Fibroblast of upper back skin (primary cell): ENCODE data around the gene RAC2.

Experiments used
- DNase-seq: peaks from one replicate; pipeline ENCODE4 v3.0.0-alpha.2; 2013

The RAC2 gene

GRCh38 chr22:37215890-37216289 lies 28.2 kb downstream of the RAC2 start:
- DNase-seq, result no peak

- no peak for DNase-seq
Observed at GRCh38 chr22:37214731-37215030, 29.4 kb downstream of the RAC2 start.

- DNase-seq, result no peak
Observed at GRCh38 chr22:37213941-37214730, 29.9 kb downstream of the RAC2 start.

- DNase-seq, result no peak
Observed at GRCh38 chr22:37213218-37213855, 30.7 kb downstream of the RAC2 start.

GRCh38 chr22:37212174-37212906 lies 31.7 kb downstream of the RAC2 start, which contains the start of gene SSTR3:
Gene SSTR3, minus strand, starts transcription at chr22:37212477. Its CDS starts 4,674 bp downstream, at chr22:37207803.
- DNase-seq, result no peak

GRCh38 chr22:37211866-37212173 lies 32.2 kb downstream of the RAC2 start:
- no peak for DNase-seq

- no peak for DNase-seq
Observed at GRCh38 chr22:37211075-37211865, 32.8 kb downstream of the RAC2 start.

GRCh38 chr22:37210041-37210803 lies 33.8 kb downstream of the RAC2 start:
- DNase-seq, result no peak

GRCh38 chr22:37209140-37209845 lies 34.8 kb downstream of the RAC2 start:
- DNase-seq, result no peak

- DNase-seq, result no peak
Observed at GRCh38 chr22:37208401-37209139, 35.5 kb downstream of the RAC2 start.

GRCh38 chr22:37207981-37208380 lies 36.1 kb downstream of the RAC2 start:
- DNase-seq, result no peak

GRCh38 chr22:37206841-37207821 lies 36.9 kb downstream of the RAC2 start:
- no peak for DNase-seq

GRCh38 chr22:37206118-37206840 lies 37.8 kb downstream of the RAC2 start:
- DNase-seq, result no peak

GRCh38 chr22:37205046-37205445 lies 39.0 kb downstream of the RAC2 start:
- no peak for DNase-seq

GRCh38 chr22:37204045-37204655 lies 39.9 kb downstream of the RAC2 start:
- no peak for DNase-seq

- DNase-seq, result no peak
Observed at GRCh38 chr22:37203354-37204044, 40.6 kb downstream of the RAC2 start.

- no peak for DNase-seq
Observed at GRCh38 chr22:37202716-37203115, 41.4 kb downstream of the RAC2 start.

- DNase-seq, result no peak
Observed at GRCh38 chr22:37202001-37202555, 42.0 kb downstream of the RAC2 start.
